ENCODE results near the gene TRA2A.
A peak's percentile ranks its signal among the peaks of the same experiment; 100 is the strongest.

TRA2A gene

DNA sequence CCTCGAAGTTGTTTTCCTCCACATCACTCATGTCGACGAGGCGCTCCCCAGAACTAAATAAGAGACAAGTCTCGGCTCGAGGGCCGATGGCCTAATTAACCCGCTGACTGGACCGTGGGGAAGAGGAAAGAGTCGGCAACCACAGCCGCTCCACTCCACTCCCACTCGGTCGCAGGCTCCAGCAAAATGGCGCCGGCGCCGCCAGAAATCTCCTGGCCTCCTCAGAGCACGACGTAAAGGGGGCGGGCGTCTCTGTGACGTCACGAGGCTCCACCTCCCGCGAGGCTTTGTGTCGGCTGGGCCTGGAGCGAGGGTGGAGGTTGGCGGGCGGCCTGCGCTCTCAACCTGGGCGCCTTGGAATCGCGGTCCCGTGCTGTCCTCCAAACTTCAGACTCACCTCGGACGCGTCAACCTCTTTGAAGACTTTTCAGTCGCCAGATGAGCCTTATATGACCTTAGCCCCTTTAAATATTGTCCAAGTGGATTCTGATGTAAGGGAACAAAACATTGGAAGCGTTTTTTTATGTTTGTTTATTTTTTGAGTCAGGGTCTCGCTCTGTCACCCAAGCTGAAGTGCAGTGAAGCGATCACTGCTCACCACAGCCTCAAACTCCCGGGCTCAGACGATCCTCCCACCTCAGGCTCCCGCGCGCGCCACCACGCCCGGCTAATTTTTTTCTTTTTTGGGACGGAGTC, at the start of gene TRA2A:
Gene TRA2A, minus strand, starts transcription at position 188 of the 696 bp plus-strand sequence. Its CDS starts 157 bp downstream, at position 31.
- peak within 1 kb of the TSS; percentile 100 for H3K9ac ChIP-seq (ENCODE audit: low read depth, low read length)
- H3K9me3 ChIP-seq (ENCODE audit: control insufficient read depth, insufficient read depth, low read length) = no peaks in the 10 kb centered on the region
- H3K4me1 ChIP-seq (ENCODE audit: control insufficient read depth, insufficient read depth, low read length) = peaks cover 32% of the 10 kb centered on the region
- H3K36me3 ChIP-seq (ENCODE audit: control insufficient read depth, insufficient read depth, low read length) = peaks cover 5% of the 10 kb centered on the region; the same call in 1 of the 2 replicates
- peak within 1 kb of the TSS; percentile 99 for H3K4me3 ChIP-seq (ENCODE audit: low read depth, low read length)
- H3K27me3 ChIP-seq (ENCODE audit: control insufficient read depth, insufficient read depth, low read length) = no peaks in the 10 kb centered on the region
- peak within 1 kb of the TSS; percentile 99 for H3K27ac ChIP-seq (ENCODE audit: low read depth, low read length)

DNA sequence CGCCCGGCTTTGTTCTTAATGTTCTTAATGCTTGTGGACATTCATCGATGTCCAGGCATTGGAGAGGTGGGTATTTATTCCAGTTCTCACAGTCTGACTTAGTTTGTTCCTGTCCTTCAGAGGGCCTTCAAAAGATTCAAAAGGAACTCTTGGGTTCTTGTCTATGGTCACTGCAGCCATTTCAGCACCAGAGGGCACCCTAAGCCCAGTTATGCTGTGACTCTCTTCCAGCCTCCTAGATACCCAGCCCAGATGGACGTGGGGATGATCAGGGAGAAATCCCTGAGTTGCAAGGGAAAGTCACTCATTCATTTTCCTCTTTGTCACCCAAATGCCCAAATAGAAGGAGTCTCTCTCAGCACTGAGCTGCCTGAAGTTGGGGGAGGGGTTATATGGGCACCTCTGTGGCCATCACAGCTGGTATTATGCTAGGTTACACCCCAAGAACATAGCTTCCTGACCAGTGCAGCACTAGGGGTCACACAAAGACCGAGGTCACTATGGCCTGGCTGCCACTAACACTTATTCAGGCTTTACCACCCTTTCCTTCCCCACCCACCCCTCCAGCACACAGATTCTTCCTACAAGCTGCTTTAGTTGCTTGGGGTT, 38.9 kb upstream of the TRA2A start:
- peaks cover 5% of the 10 kb centered on the region; the same call in 1 of the 2 replicates for H3K4me1 ChIP-seq (ENCODE audit: control insufficient read depth, insufficient read depth, low read length)
- H3K27me3 ChIP-seq (ENCODE audit: control insufficient read depth, insufficient read depth, low read length) = no peaks in the 10 kb centered on the region
- H3K36me3 ChIP-seq (ENCODE audit: control insufficient read depth, insufficient read depth, low read length) = no peaks in the 10 kb centered on the region
- H3K4me3 ChIP-seq (ENCODE audit: low read depth, low read length) = no peak overlapping the region
- H3K9ac ChIP-seq (ENCODE audit: low read depth, low read length) = no peak overlapping the region
- H3K9me3 ChIP-seq (ENCODE audit: control insufficient read depth, insufficient read depth, low read length) = no peaks in the 10 kb centered on the region
- no peak overlapping the region for H3K27ac ChIP-seq (ENCODE audit: low read depth, low read length)

DNA sequence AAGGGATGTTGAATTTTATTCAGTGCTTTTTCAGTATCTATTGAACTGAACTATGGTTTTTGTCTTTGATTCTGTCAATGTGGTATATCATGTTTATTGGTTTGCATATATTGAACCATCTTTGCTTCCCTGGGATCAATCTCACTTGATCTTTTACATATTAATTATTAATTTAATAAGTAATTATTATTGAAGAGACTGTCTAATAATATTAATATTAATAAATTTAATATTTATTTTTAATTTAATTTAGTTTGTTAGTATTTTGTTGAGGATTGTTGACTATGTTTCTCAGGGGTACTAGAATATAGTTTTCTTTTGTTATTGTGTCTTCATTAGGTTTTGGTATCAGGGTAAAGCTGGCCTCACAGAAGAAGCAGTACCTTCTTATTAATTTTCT, 26.5 kb upstream of the TRA2A start:
- Histone ChIP-seq H3K27me3 (ENCODE audit: control insufficient read depth, insufficient read depth, low read length) (no peaks in the 10 kb centered on the region), H3K9ac (ENCODE audit: low read depth, low read length) (no peak overlapping the region), H3K4me1 (ENCODE audit: control insufficient read depth, insufficient read depth, low read length) (no peaks in the 10 kb centered on the region), H3K9me3 (ENCODE audit: control insufficient read depth, insufficient read depth, low read length) (no peaks in the 10 kb centered on the region), H3K36me3 (ENCODE audit: control insufficient read depth, insufficient read depth, low read length) (no peaks in the 10 kb centered on the region), H3K4me3 (ENCODE audit: low read depth, low read length) (no peak overlapping the region), H3K27ac (ENCODE audit: low read depth, low read length) (no peak overlapping the region)

DNA sequence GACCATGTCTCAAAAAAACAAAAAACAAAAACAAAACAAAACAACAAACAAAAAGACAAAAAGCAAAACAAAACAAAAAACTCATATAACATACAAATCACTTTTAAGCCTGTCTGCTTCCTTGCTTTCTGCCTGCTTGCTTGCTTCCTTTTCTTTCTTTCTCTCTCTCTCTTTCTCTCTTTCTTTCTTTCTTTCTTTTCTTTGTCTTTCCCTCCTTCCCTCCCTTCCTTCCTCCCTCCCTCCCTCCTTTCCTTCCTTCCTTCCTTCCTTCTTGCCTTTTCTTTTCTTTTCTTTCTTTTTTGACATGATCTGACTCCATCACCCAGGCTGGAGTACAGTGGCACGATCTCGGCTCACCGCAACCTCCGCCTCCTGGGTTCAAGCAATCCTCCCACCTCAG, 15.9 kb upstream of the TRA2A start:
- Histone ChIP-seq H3K4me1 (ENCODE audit: control insufficient read depth, insufficient read depth, low read length) (no peaks in the 10 kb centered on the region), H3K27ac (ENCODE audit: low read depth, low read length) (no peak overlapping the region), H3K4me3 (ENCODE audit: low read depth, low read length) (no peak overlapping the region), H3K9ac (ENCODE audit: low read depth, low read length) (no peak overlapping the region), H3K9me3 (ENCODE audit: control insufficient read depth, insufficient read depth, low read length) (no peaks in the 10 kb centered on the region), H3K27me3 (ENCODE audit: control insufficient read depth, insufficient read depth, low read length) (no peaks in the 10 kb centered on the region), H3K36me3 (ENCODE audit: control insufficient read depth, insufficient read depth, low read length) (no peaks in the 10 kb centered on the region)

DNA sequence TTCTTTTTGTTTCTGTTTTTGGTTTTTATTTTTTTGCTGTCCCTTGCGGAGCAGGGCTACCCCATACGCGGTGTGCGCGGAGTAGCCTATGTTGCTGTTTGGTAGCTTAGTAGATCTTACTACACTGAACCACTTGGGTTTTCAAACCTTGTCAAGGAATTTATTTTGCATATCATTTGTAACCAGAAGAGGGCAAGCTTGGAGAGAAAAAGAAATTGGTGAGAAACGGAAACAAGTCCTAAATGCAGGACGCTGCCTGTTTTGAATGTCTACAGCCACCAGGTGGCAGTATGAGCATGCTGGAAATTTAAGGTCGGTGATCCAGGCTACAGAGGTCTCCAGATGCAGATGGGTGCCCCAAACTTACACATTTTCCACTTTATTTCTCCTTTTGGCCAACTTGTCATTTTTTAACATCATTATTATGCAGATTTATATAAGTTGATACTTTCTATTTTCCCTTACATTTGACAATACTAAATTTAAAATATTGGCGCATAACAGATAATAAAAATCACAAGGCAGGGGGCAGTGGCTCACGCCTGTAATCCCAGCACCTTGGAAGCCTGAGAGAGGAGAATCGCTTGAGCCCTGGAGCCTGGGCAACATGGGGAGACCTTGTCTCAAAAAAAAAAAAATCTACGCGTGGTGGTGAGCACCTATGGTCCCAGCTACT, 15.3 kb upstream of the TRA2A start:
- Histone ChIP-seq H3K36me3 (ENCODE audit: control insufficient read depth, insufficient read depth, low read length) (no peaks in the 10 kb centered on the region), H3K9me3 (ENCODE audit: control insufficient read depth, insufficient read depth, low read length) (no peaks in the 10 kb centered on the region), H3K27me3 (ENCODE audit: control insufficient read depth, insufficient read depth, low read length) (no peaks in the 10 kb centered on the region), H3K27ac (ENCODE audit: low read depth, low read length) (no peak overlapping the region), H3K9ac (ENCODE audit: low read depth, low read length) (no peak overlapping the region), H3K4me3 (ENCODE audit: low read depth, low read length) (no peak overlapping the region), H3K4me1 (ENCODE audit: control insufficient read depth, insufficient read depth, low read length) (no peaks in the 10 kb centered on the region)

DNA sequence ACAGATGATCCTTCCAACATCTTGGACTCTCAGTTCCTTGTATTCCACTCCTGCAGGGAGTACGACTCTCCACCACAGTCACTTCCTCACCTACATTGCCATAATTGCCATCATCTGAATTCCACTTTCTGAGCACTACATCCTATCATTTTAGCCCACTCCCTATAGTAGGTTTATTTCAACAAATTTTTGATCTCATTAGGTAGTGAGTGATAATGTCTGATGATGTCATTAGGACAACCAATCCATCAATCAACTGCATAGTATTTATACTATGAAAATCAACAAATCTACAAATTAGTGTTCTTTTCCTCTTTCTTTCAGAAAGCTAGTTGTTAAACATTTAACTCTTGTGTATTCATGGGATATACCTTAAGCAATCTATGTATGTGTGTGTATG, 13.7 kb upstream of the TRA2A start:
- H3K36me3 ChIP-seq (ENCODE audit: control insufficient read depth, insufficient read depth, low read length) = no peaks in the 10 kb centered on the region
- no peaks in the 10 kb centered on the region for H3K9me3 ChIP-seq (ENCODE audit: control insufficient read depth, insufficient read depth, low read length)
- H3K9ac ChIP-seq (ENCODE audit: low read depth, low read length) = no peak overlapping the region
- no peaks in the 10 kb centered on the region for H3K4me1 ChIP-seq (ENCODE audit: control insufficient read depth, insufficient read depth, low read length)
- H3K27ac ChIP-seq (ENCODE audit: low read depth, low read length) = no peak overlapping the region
- no peaks in the 10 kb centered on the region for H3K27me3 ChIP-seq (ENCODE audit: control insufficient read depth, insufficient read depth, low read length)
- H3K4me3 ChIP-seq (ENCODE audit: low read depth, low read length) = no peak overlapping the region

DNA sequence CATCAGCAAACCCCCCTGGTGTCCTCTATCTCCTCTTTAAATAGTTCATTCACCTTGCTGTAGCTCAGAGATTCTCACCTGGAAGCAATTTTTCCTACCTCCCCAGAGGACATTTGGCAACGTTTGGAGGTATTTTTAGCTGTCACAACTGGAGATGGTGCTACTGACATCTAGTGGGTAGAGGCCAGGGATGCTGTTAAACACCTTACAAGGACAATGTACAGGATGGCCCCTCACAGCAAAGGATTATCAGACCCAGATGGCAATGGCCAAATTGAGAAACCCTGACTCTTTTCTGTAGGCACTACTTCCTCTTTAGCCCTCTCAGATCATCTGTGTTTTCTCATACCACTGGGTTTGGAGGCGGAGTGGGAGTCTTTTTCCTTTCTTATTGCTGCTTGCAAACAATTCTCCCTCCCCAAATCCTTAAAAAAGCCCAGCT, 13.2 kb upstream of the TRA2A start:
- no peak overlapping the region for H3K4me3 ChIP-seq (ENCODE audit: low read depth, low read length)
- no peak overlapping the region for H3K9ac ChIP-seq (ENCODE audit: low read depth, low read length)
- no peaks in the 10 kb centered on the region for H3K36me3 ChIP-seq (ENCODE audit: control insufficient read depth, insufficient read depth, low read length)
- H3K27ac ChIP-seq (ENCODE audit: low read depth, low read length) = no peak overlapping the region
- no peaks in the 10 kb centered on the region for H3K4me1 ChIP-seq (ENCODE audit: control insufficient read depth, insufficient read depth, low read length)
- H3K27me3 ChIP-seq (ENCODE audit: control insufficient read depth, insufficient read depth, low read length) = no peaks in the 10 kb centered on the region
- H3K9me3 ChIP-seq (ENCODE audit: control insufficient read depth, insufficient read depth, low read length) = no peaks in the 10 kb centered on the region

DNA sequence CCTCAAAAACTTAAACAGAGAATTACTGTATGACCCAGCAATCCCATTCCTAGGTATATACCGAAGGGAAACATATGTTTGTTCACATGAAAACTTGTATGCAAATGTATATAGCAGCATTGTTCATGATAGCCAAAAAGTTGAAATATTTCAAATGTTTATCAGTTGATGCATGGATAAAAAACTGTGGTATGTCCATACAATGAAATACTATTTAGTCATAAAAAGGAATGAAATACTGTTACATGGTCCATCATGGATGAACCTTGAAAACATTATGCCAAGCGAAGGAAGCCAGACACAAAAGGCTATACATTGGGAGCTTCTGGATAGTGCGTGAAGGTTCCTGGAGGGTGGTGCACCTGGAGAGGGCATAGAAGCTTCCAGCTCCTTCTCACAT, 11.0 kb upstream of the TRA2A start:
- no peak overlapping the region for H3K9ac ChIP-seq (ENCODE audit: low read depth, low read length)
- no peak overlapping the region for H3K4me3 ChIP-seq (ENCODE audit: low read depth, low read length)
- no peaks in the 10 kb centered on the region for H3K27me3 ChIP-seq (ENCODE audit: control insufficient read depth, insufficient read depth, low read length)
- no peaks in the 10 kb centered on the region for H3K36me3 ChIP-seq (ENCODE audit: control insufficient read depth, insufficient read depth, low read length)
- H3K9me3 ChIP-seq (ENCODE audit: control insufficient read depth, insufficient read depth, low read length) = no peaks in the 10 kb centered on the region
- H3K4me1 ChIP-seq (ENCODE audit: control insufficient read depth, insufficient read depth, low read length) = no peaks in the 10 kb centered on the region
- H3K27ac ChIP-seq (ENCODE audit: low read depth, low read length) = no peak overlapping the region

DNA sequence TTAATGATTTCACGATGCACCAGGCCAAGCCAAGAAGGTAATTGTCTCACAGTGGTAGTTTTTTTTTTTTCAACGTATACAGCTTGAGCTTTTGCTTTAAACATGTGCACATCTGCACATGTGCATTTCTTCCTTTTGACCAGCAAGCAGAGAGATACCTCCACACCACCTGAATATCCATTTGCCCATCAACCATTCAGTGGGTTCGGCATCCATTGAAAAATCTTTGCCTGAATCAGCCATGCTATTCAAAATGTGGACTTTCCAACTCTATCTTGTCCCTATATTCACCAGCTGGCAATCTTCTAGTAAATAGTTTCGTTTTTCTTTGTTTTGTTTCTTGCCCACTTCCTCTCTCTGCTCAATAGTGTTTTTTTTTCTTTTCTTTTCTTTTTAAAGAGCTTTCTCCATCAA, 7.7 kb upstream of the TRA2A start:
- H3K9me3 ChIP-seq (ENCODE audit: control insufficient read depth, insufficient read depth, low read length) = no peaks in the 10 kb centered on the region
- H3K27me3 ChIP-seq (ENCODE audit: control insufficient read depth, insufficient read depth, low read length) = no peaks in the 10 kb centered on the region
- no peak overlapping the region for H3K9ac ChIP-seq (ENCODE audit: low read depth, low read length)
- H3K4me1 ChIP-seq (ENCODE audit: control insufficient read depth, insufficient read depth, low read length) = no peaks in the 10 kb centered on the region
- no peak overlapping the region for H3K4me3 ChIP-seq (ENCODE audit: low read depth, low read length)
- no peak overlapping the region for H3K27ac ChIP-seq (ENCODE audit: low read depth, low read length)
- H3K36me3 ChIP-seq (ENCODE audit: control insufficient read depth, insufficient read depth, low read length) = no peaks in the 10 kb centered on the region

DNA sequence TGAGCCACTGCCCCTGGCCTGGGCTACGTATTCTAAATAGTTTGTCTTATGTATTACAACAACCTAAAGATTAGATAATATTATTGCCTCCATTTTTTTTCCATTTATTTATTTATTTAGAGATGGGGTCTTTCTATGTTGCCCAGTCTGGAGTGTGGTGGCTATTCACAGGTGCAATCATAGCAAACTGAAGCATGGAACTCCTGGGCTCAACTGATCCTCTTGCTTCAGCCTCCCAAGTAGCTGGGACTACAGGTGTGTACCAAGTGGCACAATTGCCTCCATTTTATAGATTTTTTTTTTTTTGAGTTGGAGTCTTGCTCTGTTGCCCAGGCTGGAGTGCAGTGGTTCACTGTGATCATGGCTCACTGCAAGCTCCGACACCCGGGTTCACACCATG, 6.5 kb upstream of the TRA2A start:
- Histone ChIP-seq H3K36me3 (ENCODE audit: control insufficient read depth, insufficient read depth, low read length) (no peaks in the 10 kb centered on the region), H3K9ac (ENCODE audit: low read depth, low read length) (no peak overlapping the region), H3K4me1 (ENCODE audit: control insufficient read depth, insufficient read depth, low read length) (no peaks in the 10 kb centered on the region), H3K27me3 (ENCODE audit: control insufficient read depth, insufficient read depth, low read length) (no peaks in the 10 kb centered on the region), H3K9me3 (ENCODE audit: control insufficient read depth, insufficient read depth, low read length) (no peaks in the 10 kb centered on the region), H3K4me3 (ENCODE audit: low read depth, low read length) (no peak overlapping the region), H3K27ac (ENCODE audit: low read depth, low read length) (no peak overlapping the region)

DNA sequence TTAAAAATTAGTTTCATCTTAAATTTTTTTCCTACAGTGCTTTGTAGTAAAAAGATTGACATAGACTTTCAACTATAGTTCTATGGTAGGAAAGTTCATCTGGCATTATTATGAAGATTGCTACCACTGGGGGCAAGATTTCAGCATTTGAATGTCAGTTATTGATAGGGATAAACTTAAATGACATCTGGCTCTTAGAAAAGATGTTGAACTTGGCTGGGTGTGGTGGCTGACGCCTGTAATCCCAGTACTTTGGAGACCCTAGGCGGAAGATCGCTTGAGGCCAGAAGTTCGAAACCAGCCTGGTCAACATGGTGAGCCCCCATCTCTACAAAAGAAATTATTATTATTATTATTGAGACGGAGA, 1.4 kb upstream of the TRA2A start:
- Histone ChIP-seq H3K27me3 (ENCODE audit: control insufficient read depth, insufficient read depth, low read length) (no peaks in the 10 kb centered on the region), H3K9ac (ENCODE audit: low read depth, low read length) (no peak overlapping the region), H3K9me3 (ENCODE audit: control insufficient read depth, insufficient read depth, low read length) (no peaks in the 10 kb centered on the region), H3K4me3 (ENCODE audit: low read depth, low read length) (no peak overlapping the region), H3K4me1 (ENCODE audit: control insufficient read depth, insufficient read depth, low read length) (peaks cover 21% of the 10 kb centered on the region), H3K36me3 (ENCODE audit: control insufficient read depth, insufficient read depth, low read length) (0 out of 2 replicates have a peak, but pooled peaks cover 5% of the 10 kb centered on the region), H3K27ac (ENCODE audit: low read depth, low read length) (no peak overlapping the region)
